Measurements from ENCODE around the gene POU2F2. TPM values are rescaled to one million over a fixed set of nuclear protein-coding genes. Genes with fewer than 3 reads are reported as not detected.

Gene POU2F2
- total and polyA plus RNA-seq, 9 of the 15 experiments (the other 6 are each of a cell fraction or from before 2014, with no cell fraction given) = 0.03 to 0.68 (median 0.14) TPM

- TF ChIP-seq, protein P1, sequence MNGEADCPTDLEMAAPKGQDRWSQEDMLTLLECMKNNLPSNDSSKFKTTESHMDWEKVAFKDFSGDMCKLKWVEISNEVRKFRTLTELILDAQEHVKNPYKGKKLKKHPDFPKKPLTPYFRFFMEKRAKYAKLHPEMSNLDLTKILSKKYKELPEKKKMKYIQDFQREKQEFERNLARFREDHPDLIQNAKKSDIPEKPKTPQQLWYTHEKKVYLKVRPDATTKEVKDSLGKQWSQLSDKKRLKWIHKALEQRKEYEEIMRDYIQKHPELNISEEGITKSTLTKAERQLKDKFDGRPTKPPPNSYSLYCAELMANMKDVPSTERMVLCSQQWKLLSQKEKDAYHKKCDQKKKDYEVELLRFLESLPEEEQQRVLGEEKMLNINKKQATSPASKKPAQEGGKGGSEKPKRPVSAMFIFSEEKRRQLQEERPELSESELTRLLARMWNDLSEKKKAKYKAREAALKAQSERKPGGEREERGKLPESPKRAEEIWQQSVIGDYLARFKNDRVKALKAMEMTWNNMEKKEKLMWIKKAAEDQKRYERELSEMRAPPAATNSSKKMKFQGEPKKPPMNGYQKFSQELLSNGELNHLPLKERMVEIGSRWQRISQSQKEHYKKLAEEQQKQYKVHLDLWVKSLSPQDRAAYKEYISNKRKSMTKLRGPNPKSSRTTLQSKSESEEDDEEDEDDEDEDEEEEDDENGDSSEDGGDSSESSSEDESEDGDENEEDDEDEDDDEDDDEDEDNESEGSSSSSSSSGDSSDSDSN (IDR thresholded peaks at IDR 0.05; ENCODE audit: borderline replicate concordance in 1 of 2, low read depth in 2 of 2, low read length in 2 of 2) = peak; percentile 62 to 92; a peak in 2 of 4 replicates
- TF ChIP-seq PURB (CRISPR knock-in tag; IDR thresholded peaks at IDR 0.05; ENCODE audit: low read depth) = no peak
- TF ChIP-seq, protein P2, sequence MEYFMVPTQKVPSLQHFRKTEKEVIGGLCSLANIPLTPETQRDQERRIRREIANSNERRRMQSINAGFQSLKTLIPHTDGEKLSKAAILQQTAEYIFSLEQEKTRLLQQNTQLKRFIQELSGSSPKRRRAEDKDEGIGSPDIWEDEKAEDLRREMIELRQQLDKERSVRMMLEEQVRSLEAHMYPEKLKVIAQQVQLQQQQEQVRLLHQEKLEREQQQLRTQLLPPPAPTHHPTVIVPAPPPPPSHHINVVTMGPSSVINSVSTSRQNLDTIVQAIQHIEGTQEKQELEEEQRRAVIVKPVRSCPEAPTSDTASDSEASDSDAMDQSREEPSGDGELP (CRISPR knock-in tag; IDR thresholded peaks at IDR 0.05; ENCODE audit: borderline replicate concordance) = peak; percentile 68
- peak; percentile 2 for TF ChIP-seq CTCFL (IDR thresholded peaks at IDR 0.05; ENCODE audit: borderline replicate concordance, insufficient read depth, low read depth, low read length, poor library complexity, severe bottlenecking)
- TF ChIP-seq PCBP1 (IDR thresholded peaks at IDR 0.05; ENCODE audit: low read depth, low read length, poor library complexity, severe bottlenecking) = peak; percentile 76
- no peak for TF ChIP-seq TAF15 (IDR thresholded peaks at IDR 0.05; ENCODE audit: low read depth, low read length)
- TF ChIP-seq ZKSCAN3 (CRISPR knock-in tag; IDR thresholded peaks at IDR 0.05) = no peak
- TF ChIP-seq SMARCA5 (IDR thresholded peaks at IDR 0.05) = no peak
- TF ChIP-seq RB1 (IDR thresholded peaks at IDR 0.05; ENCODE audit: low read depth) = 0 out of 2 replicates have a peak, but pooled peaks have one; percentile 25
- no peak for TF ChIP-seq KDM4B (IDR thresholded peaks at IDR 0.05; ENCODE audit: borderline replicate concordance in 2 of 2, low read depth in 1 of 2)
- TF ChIP-seq, protein P3, sequence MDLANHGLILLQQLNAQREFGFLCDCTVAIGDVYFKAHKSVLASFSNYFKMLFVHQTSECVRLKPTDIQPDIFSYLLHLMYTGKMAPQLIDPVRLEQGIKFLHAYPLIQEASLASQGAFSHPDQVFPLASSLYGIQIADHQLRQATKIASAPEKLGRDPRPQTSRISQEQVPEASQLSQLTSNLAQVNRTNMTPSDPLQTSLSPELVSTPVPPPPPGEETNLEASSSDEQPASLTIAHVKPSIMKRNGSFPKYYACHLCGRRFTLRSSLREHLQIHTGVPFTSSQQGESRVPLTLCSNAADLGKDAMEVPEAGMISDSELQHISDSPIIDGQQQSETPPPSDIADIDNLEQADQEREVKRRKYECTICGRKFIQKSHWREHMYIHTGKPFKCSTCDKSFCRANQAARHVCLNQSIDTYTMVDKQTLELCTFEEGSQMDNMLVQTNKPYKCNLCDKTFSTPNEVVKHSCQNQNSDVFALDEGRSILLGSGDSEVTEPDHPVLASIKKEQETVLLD (IDR thresholded peaks at IDR 0.05) = no peak
- 0 out of 4 replicates have a peak, but pooled peaks of 1 of the 2 experiments have one; percentile 3 for TF ChIP-seq RAD21 (CRISPR knock-in tag; conservative IDR thresholded peaks at IDR 0.05 in 1 of 2, IDR thresholded peaks at IDR 0.05 in 1 of 2)
- TF ChIP-seq CREM (IDR thresholded peaks at IDR 0.05; ENCODE audit: low read depth) = peak; percentile 52; the same call in 1 of the 2 replicates
- TF ChIP-seq RFX1 (IDR thresholded peaks at IDR 0.05) = peak; percentile 71
- peak; percentile 61; the same call in 1 of the 2 replicates for TF ChIP-seq OTX1 (CRISPR knock-in tag; IDR thresholded peaks at IDR 0.05)
- no peak for TF ChIP-seq SLC30A9 (CRISPR knock-in tag; IDR thresholded peaks at IDR 0.05)
- no peak for TF ChIP-seq MTA3 (IDR thresholded peaks at IDR 0.05; ENCODE audit: borderline replicate concordance)
- TF ChIP-seq, protein P4, sequence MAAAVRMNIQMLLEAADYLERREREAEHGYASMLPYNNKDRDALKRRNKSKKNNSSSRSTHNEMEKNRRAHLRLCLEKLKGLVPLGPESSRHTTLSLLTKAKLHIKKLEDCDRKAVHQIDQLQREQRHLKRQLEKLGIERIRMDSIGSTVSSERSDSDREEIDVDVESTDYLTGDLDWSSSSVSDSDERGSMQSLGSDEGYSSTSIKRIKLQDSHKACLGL (CRISPR knock-in tag; IDR thresholded peaks at IDR 0.05; ENCODE audit: borderline replicate concordance, poor library complexity, severe bottlenecking) = no peak
- peak in 1 of 2 experiments; percentile 9; a peak in 1 of 4 replicates for TF ChIP-seq KDM1A (IDR thresholded peaks at IDR 0.05)
- TF ChIP-seq CXXC5 (CRISPR knock-in tag; IDR thresholded peaks at IDR 0.05) = peak; percentile 32; the same call in 1 of the 2 replicates
Measured at GRCh38 chr19:42176990-42177685, 44.9 kb upstream of the POU2F2 start (continued).

Data from K562 (cell line).